Astrocyte (in vitro differentiated cells and primary cell): ENCODE data around the gene RSPH3.

Experiments used
- EZH2 ChIP-seq: IDR thresholded peaks from 2 replicates; pipeline ENCODE4 v1.6.1; 2012; ENCODE audit warnings: mild to moderate bottlenecking, low read length, inconsistent platforms; ENCODE audit not compliant: insufficient read depth
- TF ChIP-seq, protein P1 (sequence below): IDR thresholded peaks from 2 replicates; pipeline ENCODE4 v1.5.1; 2011; ENCODE audit warnings: low read depth, mild to moderate bottlenecking, inconsistent platforms, low read length, moderate library complexity; ENCODE audit not compliant: insufficient read depth

DNA sequence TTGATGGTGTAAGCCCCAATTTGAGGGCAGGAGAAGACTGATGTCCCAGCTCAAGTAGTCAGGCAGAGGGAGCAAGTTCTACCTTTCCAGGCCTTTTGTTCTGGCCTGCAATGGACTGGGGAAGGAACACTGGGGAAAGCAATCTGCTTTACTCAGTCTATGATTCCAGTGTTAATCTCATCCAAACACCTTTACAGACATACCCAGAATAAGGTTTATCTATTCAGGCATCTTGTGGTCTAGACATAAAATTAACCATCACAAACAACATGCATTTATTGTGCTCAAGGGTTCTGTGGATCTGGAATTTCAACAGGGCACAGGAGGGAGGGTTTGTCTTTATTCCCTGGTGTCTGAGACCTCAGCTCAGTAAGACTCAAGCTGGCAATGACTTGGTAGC lies 14.4 kb upstream of the RSPH3 start:
- TF ChIP-seq, protein P1, sequence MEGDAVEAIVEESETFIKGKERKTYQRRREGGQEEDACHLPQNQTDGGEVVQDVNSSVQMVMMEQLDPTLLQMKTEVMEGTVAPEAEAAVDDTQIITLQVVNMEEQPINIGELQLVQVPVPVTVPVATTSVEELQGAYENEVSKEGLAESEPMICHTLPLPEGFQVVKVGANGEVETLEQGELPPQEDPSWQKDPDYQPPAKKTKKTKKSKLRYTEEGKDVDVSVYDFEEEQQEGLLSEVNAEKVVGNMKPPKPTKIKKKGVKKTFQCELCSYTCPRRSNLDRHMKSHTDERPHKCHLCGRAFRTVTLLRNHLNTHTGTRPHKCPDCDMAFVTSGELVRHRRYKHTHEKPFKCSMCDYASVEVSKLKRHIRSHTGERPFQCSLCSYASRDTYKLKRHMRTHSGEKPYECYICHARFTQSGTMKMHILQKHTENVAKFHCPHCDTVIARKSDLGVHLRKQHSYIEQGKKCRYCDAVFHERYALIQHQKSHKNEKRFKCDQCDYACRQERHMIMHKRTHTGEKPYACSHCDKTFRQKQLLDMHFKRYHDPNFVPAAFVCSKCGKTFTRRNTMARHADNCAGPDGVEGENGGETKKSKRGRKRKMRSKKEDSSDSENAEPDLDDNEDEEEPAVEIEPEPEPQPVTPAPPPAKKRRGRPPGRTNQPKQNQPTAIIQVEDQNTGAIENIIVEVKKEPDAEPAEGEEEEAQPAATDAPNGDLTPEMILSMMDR = no peak
- TF ChIP-seq EZH2 = no peak
